GM19023 (cell line): ENCODE data around the gene ZDHHC17.

Source experiments
- ATAC-seq: cut with Tn5 transposase; IDR thresholded peaks from one replicate; pipeline ENCODE4 v1.9.1; 2021; ENCODE audit warnings: mild to moderate bottlenecking, moderate library complexity; ENCODE audit not compliant: unreplicated experiment

The ZDHHC17 gene

GRCh38 chr12:76813972-76814371 lies 50.1 kb downstream of the ZDHHC17 start:
- no peak for ATAC-seq

DNA sequence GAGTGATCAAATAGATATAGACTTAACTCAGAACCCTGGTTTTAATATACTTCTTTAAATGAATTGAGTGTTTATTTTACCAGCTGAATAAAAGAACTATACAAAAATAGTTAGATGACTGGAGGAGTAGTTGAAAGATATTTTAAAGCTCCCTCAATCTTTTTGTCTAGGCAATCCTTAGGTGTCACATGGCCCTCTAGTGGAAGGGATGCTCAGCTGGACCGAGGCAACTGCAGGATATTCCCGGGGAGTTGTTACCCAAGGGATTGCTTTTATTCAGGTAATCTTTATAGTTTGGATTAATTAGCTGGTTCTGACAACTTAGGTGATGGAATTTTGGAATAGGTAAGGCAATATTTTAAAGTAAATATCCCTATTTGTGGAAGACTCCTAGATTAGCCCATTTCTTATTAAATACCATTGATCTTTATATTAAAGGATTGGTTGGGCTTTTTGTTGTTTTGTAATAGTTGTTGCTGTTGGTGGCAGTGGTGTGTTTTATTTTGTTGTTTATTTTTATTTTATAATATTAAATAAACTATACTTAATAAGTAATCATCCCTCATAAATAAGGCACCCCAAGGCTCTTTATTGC lies 57.1 kb downstream of the ZDHHC17 start:
- ATAC-seq: no peak

GRCh38 chr12:76830436-76830835 lies 66.5 kb downstream of the ZDHHC17 start:
- ATAC-seq: no peak

GRCh38 chr12:76836633-76837032 lies 72.7 kb downstream of the ZDHHC17 start:
- no peak for ATAC-seq

DNA sequence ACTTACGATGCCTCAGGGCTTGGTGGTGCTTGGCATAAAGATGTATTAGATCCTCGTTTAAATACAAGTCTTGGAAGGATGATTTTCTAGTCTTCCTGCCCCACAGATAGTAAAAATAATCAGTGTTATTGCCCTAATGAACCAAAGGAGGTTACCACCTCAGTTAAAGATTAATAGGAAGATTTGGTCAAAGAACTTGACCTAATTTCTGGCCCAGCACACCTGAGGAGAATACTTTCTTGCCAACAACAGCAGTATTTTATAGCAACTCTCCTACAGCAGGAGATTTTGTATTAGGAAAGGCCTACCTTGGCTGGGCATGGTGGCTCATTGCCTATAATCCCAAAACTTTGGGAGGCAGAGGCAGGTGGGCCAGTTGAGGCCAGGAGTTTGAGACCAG lies 83.3 kb downstream of the ZDHHC17 start:
- ATAC-seq: no peak

GRCh38 chr12:76848132-76848531 lies 84.2 kb downstream of the ZDHHC17 start:
- ATAC-seq: no peak

- ATAC-seq: no peak
These were observed 88.2 kb downstream of the ZDHHC17 start for GRCh38 chr12:76852106-76852505.

DNA sequence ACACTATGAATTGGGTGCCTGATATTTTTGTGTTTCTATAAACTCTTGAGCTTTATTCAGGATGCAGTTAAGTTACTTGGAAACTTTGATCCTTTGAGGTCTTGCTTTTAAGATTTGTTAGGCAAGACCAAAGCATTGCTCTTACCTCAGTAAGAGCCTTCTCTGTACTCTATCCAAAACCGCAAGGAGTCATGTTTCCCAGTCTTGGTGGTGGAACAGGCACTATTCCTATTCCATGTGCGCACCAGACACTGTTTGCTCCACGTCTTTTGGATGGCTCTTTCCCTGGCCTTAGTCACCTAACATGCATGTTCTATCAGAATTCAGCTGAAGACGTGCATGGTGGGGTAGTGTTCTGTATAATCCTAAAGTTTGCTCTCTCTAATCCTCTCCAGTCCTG lies 91.4 kb downstream of the ZDHHC17 start:
- ATAC-seq: no peak

DNA sequence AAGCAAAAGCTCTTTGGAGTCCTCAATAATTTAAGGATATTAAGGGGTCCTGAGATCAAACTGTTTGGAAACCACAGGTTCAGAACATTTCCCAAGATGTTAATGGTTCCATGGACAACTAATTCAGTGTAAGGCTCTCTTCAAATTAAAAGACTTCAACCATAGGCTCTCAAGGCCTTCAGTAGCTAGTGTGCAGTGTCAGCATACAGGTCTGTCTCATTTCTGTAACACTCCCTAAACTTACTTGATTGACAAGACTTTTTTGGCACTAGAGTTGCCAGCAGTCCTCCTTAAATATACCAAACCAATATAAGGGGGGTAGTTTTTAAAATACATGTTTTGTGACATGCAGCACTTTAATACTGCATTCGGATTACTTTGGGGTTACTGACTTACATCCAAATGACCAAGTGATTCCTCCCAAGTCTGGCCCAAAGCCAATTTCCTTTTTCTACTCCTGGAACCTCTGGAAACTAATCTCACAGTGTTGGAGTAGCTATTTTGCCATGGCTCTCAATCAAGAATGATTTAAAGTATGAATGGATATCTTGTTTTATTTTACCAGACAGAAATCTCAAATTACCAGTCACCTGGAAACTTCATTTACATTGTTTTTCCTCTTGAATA lies 92.2 kb downstream of the ZDHHC17 start:
- ATAC-seq: no peak

- ATAC-seq: no peak
These were observed 95.7 kb downstream of the ZDHHC17 start for GRCh38 chr12:76859611-76860010.

- no peak for ATAC-seq
These were observed 96.3 kb downstream of the ZDHHC17 start for GRCh38 chr12:76860256-76860655.

- ATAC-seq: no peak
These were observed 99.2 kb downstream of the ZDHHC17 start for GRCh38 chr12:76863005-76863670.

- ATAC-seq: no peak
These were observed 99.9 kb downstream of the ZDHHC17 start for GRCh38 chr12:76863837-76864236.

- ATAC-seq: peak; percentile 73
These were observed 101.0 kb downstream of the ZDHHC17 start for GRCh38 chr12:76864791-76865400.

- no peak for ATAC-seq
These were observed 102.2 kb downstream of the ZDHHC17 start for GRCh38 chr12:76866151-76866567.

GRCh38 chr12:76866726-76867125 lies 102.8 kb downstream of the ZDHHC17 start:
- peak; percentile 43 for ATAC-seq

DNA sequence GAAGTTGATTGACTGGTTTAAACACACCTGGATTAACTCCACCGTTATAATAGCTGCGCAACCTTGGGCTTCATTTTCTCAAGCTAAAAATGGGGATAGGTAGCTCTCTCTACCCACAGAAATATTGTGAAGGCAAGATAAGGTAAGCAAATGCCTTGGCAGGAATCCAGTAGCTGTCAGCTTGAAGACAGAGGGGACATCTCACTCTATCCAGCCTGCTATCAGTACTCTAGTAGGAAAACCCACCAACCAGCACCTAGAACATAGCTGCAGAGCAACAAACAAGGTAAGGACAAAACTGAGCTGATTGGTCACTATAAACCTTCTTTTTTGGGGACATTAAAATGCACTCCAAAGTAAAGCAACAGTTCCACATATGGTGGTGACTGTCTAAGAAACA lies 107.2 kb downstream of the ZDHHC17 start:
- no peak for ATAC-seq

GRCh38 chr12:76871742-76872141 lies 107.8 kb downstream of the ZDHHC17 start:
- no peak for ATAC-seq

GRCh38 chr12:76872415-76872814 lies 108.5 kb downstream of the ZDHHC17 start:
- no peak for ATAC-seq

DNA sequence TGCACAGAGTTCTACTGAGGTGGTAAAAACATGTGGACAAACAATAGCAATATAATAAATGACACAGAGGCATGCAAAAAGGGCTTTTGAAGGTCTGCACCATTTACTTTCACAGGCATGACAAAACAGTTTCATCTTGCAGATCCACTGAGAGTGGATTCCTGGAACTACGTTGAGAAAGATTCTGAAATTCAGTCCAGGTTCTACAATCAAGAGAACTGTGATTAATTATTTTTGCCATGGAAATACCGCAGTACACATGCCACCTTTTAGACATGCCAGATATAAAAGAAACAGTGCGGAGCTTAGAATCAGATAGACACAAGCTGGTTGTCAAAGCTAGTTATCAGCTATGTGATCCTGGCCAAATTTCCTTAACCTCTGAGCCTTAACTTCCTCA lies 110.1 kb downstream of the ZDHHC17 start:
- no peak for ATAC-seq

DNA sequence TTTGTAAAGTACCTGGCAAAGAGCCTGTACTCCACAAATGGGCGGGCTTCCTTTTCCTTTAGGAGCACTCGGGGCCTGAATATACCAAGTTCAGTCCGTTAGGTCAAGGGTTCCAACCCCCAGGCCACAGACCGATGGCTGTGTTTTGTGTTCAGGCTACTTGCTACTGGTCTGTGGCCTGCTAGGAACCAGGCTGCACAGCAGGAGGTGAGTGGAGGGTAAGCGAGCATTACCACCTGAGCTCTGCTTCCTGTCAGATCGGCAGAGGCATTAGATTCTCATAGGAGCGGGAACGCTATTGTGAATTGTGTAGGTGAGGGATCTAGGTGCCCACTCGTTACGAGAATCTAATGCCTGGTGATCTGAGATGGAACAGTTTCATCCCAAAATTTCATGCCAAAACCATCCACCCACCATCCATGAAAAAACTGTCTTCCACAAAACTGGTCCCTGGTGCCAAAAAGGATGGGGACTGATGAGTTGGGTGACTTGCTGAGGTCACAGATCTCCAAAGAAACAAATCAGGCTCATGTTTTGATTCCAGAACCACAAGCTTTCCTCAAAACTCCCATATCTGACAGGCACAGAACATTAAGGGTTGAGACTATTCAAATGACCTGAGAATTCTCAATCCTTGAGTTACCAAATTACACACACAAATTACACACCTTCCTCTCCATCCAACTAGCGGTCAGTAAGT lies 110.7 kb downstream of the ZDHHC17 start:
- ATAC-seq: no peak
